B cell (primary cell): ENCODE measurements around the gene HSPBP1. TPM values are rescaled to one million over a fixed set of nuclear protein-coding genes. Genes with fewer than 3 reads are reported as not detected.

Experiments
- ATAC-seq: fragments of 200-7000 bp; cut with Tn5 transposase; one replicate; pipeline ENCODE4 v1.10.0; 2021; ENCODE audit warnings: low read depth, mild to moderate bottlenecking, moderate number of reproducible peaks, moderate library complexity
- CTCF ChIA-PET: fragments of 350-600 bp; sonication (Branson Sonifier 250); formaldehyde crosslinking; loops from one replicate; lab custom pipeline; 2021; ENCODE audit warnings: antibody characterized with exemption, inconsistent platforms; lab: Charles Lee
- POLR2A ChIA-PET: fragments of 350-600 bp; sonication (Branson Sonifier 250); formaldehyde crosslinking; loops from one replicate; lab custom pipeline; 2021; ENCODE audit warnings: antibody characterized with exemption; lab: Charles Lee
- DNase-seq: peaks from one replicate; pipeline ENCODE4 v3.0.0; 2013
- H2AFZ ChIP-seq: 2 replicates; pipeline ENCODE4 v1.6.1; 2012; ENCODE audit warnings: mild to moderate bottlenecking, low read depth, low read length; ENCODE audit not compliant: insufficient read depth, poor library complexity, severe bottlenecking
- H3K27ac ChIP-seq, 2 donors: 1 replicate in 1 of 2; 2 replicates in 1 of 2; pipeline ENCODE4 v1.5.1; 2012 to 2013; ENCODE audit warnings: low read length in 2 of 2, mild to moderate bottlenecking in 2 of 2, moderate library complexity in 1 of 2
- H3K27me3 ChIP-seq, 4 experiments: fragments of 200-600 bp in 1 of 4; sonication (generic) in 1 of 4; replicated peaks in 1 of 4; 1 replicate in 2 of 4; 2 replicates in 2 of 4; pipeline versions ENCODE4 v1.6.1 to v1.7.0; 2013 to 2016; ENCODE audit warnings: low read length in 3 of 4, mild to moderate bottlenecking in 2 of 4, mixed read lengths in 1 of 4, moderate library complexity in 1 of 4; ENCODE audit not compliant: insufficient read depth in 4 of 4, control insufficient read depth in 3 of 4; ENCODE audit errors: control extremely low read depth in 1 of 4
- H3K36me3 ChIP-seq, 2 experiments: replicated peaks in 1 of 2; 1 replicate in 1 of 2; 2 replicates in 1 of 2; pipeline versions ENCODE4 v1.6.1 to v1.7.1; 2013; ENCODE audit warnings: low read length in 1 of 2; ENCODE audit not compliant: insufficient read depth in 2 of 2, control insufficient read depth in 1 of 2; ENCODE audit errors: control extremely low read depth in 1 of 2, extremely low read depth in 1 of 2
- H3K4me1 ChIP-seq, 2 donors: fragments of 200-600 bp in 1 of 2; sonication (generic) in 1 of 2; 1 replicate in 1 of 2; 2 replicates in 1 of 2; pipeline versions ENCODE4 v1.5.1 to v1.6.1; 2013 to 2017; ENCODE audit warnings: low read length in 2 of 2; ENCODE audit not compliant: control insufficient read depth in 2 of 2, insufficient read depth in 2 of 2
- H3K4me2 ChIP-seq: replicated peaks from 2 replicates; pipeline ENCODE3; 2012; ENCODE audit warnings: mild to moderate bottlenecking, low read depth, low read length; ENCODE audit not compliant: poor library complexity, severe bottlenecking
- H3K4me3 ChIP-seq, 5 experiments: fragments of 200-600 bp in 1 of 5; sonication (generic) in 1 of 5; 1 replicate in 3 of 5; 2 replicates in 2 of 5; pipeline versions ENCODE4 v1.5.1 to v1.7.0; 2011 to 2016; ENCODE audit warnings: low read length in 4 of 5, mild to moderate bottlenecking in 4 of 5, low read depth in 2 of 5, control low read depth in 1 of 5, moderate library complexity in 1 of 5; ENCODE audit not compliant: insufficient read depth in 1 of 5; ENCODE audit errors: control extremely low read depth in 1 of 5, extremely low read depth in 1 of 5
- H3K79me2 ChIP-seq: fragments of 200-600 bp; sonication (generic); one replicate; pipeline ENCODE4 v1.6.0; 2016; ENCODE audit warnings: low read length; ENCODE audit not compliant: control insufficient read depth, insufficient read depth
- H3K9ac ChIP-seq: fragments of 200-600 bp; sonication (generic); 2 replicates; pipeline ENCODE4 v1.6.1; 2017; ENCODE audit warnings: mild to moderate bottlenecking, low read length, moderate library complexity
- H3K9me3 ChIP-seq, 3 donors: one replicate each; pipeline versions ENCODE4 v1.6.1 to v1.7.1; 2013; ENCODE audit warnings: low read length in 2 of 3; ENCODE audit not compliant: control insufficient read depth in 2 of 3, insufficient read depth in 1 of 3; ENCODE audit errors: control extremely low read depth in 1 of 3
- H4K20me1 ChIP-seq: 2 replicates; pipeline ENCODE4 v1.6.0; 2012; ENCODE audit warnings: mild to moderate bottlenecking, low read length; ENCODE audit not compliant: insufficient read depth, control insufficient read depth, poor library complexity, severe bottlenecking
- H3K27ac Mint-ChIP-seq: one replicate; pipeline ENCODE4 v1.8.0; 2021; ENCODE audit warnings: mixed read lengths
- H3K27me3 Mint-ChIP-seq: one replicate; pipeline ENCODE4 v1.8.0; 2021; ENCODE audit warnings: mixed read lengths
- H3K4me1 Mint-ChIP-seq: one replicate; pipeline ENCODE4 v1.8.0; 2021; ENCODE audit warnings: mixed read lengths
- H3K4me3 Mint-ChIP-seq: one replicate; pipeline ENCODE4 v1.8.0; 2021; ENCODE audit warnings: mixed read lengths
- H3K9me3 Mint-ChIP-seq: one replicate; pipeline ENCODE4 v1.8.0; 2022; ENCODE audit warnings: mixed read lengths; ENCODE audit not compliant: insufficient read depth
- CTCF ChIP-seq: fragments of 200-600 bp; IDR thresholded peaks from one replicate; pipeline ENCODE4 v1.8.0; 2022; ENCODE audit warnings: antibody characterized with exemption, mild to moderate bottlenecking
- EZH2 ChIP-seq: IDR thresholded peaks from 2 replicates; pipeline ENCODE4 v1.6.1; 2012; ENCODE audit warnings: borderline replicate concordance, low read depth, mild to moderate bottlenecking, moderate library complexity, low read length; ENCODE audit not compliant: insufficient read depth, poor library complexity, severe bottlenecking
- WGBS: methylation state at CpG from one replicate; pipeline ENCODE4 v1.1.5; 2013; ENCODE audit warnings: missing lambda C conversion rate; ENCODE audit not compliant: insufficient coverage; 5-methylcytosine and 5-hydroxymethylcytosine counted together
- intact Hi-C: fragments of 100-400 bp; cut with micrococcal nuclease; formaldehyde crosslinking; loops from one replicate; pipeline ENCODE4 v1.10.0; 2022
- polyA plus RNA-seq: library from polyadenylated mRNA; depleted of rRNA; stranded (reverse); fragments of >200 nt; gene quantifications from 2 replicates; pipeline ENCODE4 v1.2.3, GENCODE V29; 2012
- total RNA-seq, 2 donors: library from RNA; stranded (reverse); fragments of 120-200 nt in 1 of 2; gene quantifications; 1 replicate in 1 of 2; 2 replicates in 1 of 2; pipeline versions ENCODE4 v1.2.3 to v1.2.4, GENCODE V29; 2013 to 2022

HSPBP1 gene
- total and polyA plus RNA-seq, 2 donors (not counting 1 experiment from before 2014, with no cell fraction given), result 15.6 to 19.0 TPM

- 88% methylated on average over 10 of the region's 14 CpGs for WGBS
- ATAC-seq (no peak), DNase-seq (no peak)
- Histone ChIP-seq H3K9ac (no peak overlapping the region), H4K20me1 (no peaks in the 10 kb centered on the region), H3K79me2 (no peaks in the 10 kb centered on the region), H3K27me3 (no peaks in the 10 kb centered on the region), H3K36me3 (no peaks in the 10 kb centered on the region), H2AFZ (no peak overlapping the region), H3K27ac (no peak overlapping the region), H3K4me2 (no peak overlapping the region), H3K4me3 (no peak overlapping the region), H3K4me1 (peaks cover 8 to 15% of the 10 kb centered on the region in 2 donors), H3K9me3 (peaks cover 0 to 13% (median 0%) of the 10 kb centered on the region in 3 donors)
- H3K4me3 Mint-ChIP-seq, result no peak overlapping the region
- POLR2A ChIA-PET, result interaction anchor here (0.7 kb wide), 1 partner anchor 11 kb away, joined by 9 read pairs; no protein-coding TSS in a partner anchor
- peaks cover 9% of the 10 kb centered on the region for H3K4me1 Mint-ChIP-seq
- CTCF ChIA-PET, result no interaction called here
- H3K27ac Mint-ChIP-seq, result no peak overlapping the region
- H3K9me3 Mint-ChIP-seq, result no peaks in the 10 kb centered on the region
- no peaks in the 10 kb centered on the region for H3K27me3 Mint-ChIP-seq
- intact Hi-C loops, result loop anchor here (5.0 kb wide), 1 partner anchor 197 kb away; no protein-coding TSS in a partner anchor
- no peak for TF ChIP-seq CTCF
- TF ChIP-seq EZH2, result no peak
Measured at GRCh38 chr19:55304980-55305379, 25.1 kb upstream of the HSPBP1 start.

GRCh38 chr19:55304279-55304978 is 24.5 kb upstream of the HSPBP1 start:
- H3K4me1 ChIP-seq, result peaks cover 8 to 15% of the 10 kb centered on the region in 2 donors
- H3K9me3 ChIP-seq, result peaks cover 0 to 9% (median 0%) of the 10 kb centered on the region in 3 donors
- no peaks in the 10 kb centered on the region for H3K27me3 Mint-ChIP-seq
- no peaks in the 10 kb centered on the region for H4K20me1 ChIP-seq
- intact Hi-C loops, result loop anchor here (5.0 kb wide), 1 partner anchor 198 kb away; no protein-coding TSS in a partner anchor
- no peak overlapping the region for H2AFZ ChIP-seq
- TF ChIP-seq CTCF, result no peak
- no peak for TF ChIP-seq EZH2
- peaks cover 9% of the 10 kb centered on the region for H3K4me1 Mint-ChIP-seq
- H3K9ac ChIP-seq, result no peak overlapping the region
- ChIA-PET CTCF (no interaction called here), POLR2A (interaction anchor here (0.7 kb wide), 1 partner anchor 10 kb away, joined by 9 read pairs; no protein-coding TSS in a partner anchor)
- H3K27ac ChIP-seq, result no peak overlapping the region
- DNase-seq (no peak), ATAC-seq (no peak)
- peak overlapping the region; percentile 41 for H3K27ac Mint-ChIP-seq
- no peaks in the 10 kb centered on the region for H3K79me2 ChIP-seq
- no peaks in the 10 kb centered on the region for H3K36me3 ChIP-seq
- H3K4me2 ChIP-seq, result no peak overlapping the region
- no peaks in the 10 kb centered on the region for H3K9me3 Mint-ChIP-seq
- no peak overlapping the region for H3K4me3 Mint-ChIP-seq
- H3K4me3 ChIP-seq, result no peak overlapping the region
- 99% methylated on average over 36 of the region's 39 CpGs for WGBS
- H3K27me3 ChIP-seq, result no peaks in the 10 kb centered on the region
